HEK293 (cell line): Measurements from ENCODE around the gene PRR29.
A peak's percentile ranks its signal among the peaks of the same experiment; 100 is the strongest.

Experiments used
- CTCF ChIA-PET: fragments of 350-600 bp; formaldehyde crosslinking; extraction: SDS; loops from one replicate; lab custom pipeline; 2021; ENCODE audit warnings: antibody characterized with exemption; lab: Yijun Ruan, JAX
- POLR2A ChIA-PET: fragments of 300-600 bp; formaldehyde crosslinking; extraction: SDS; loops from one replicate; lab custom pipeline; 2020; ENCODE audit warnings: antibody characterized with exemption, inconsistent platforms; lab: Yijun Ruan, JAX
- H3K27ac ChIP-seq: fragments of 200-500 bp; sonication (Bioruptor generic); 2 replicates; pipeline ENCODE4 v1.5.1; 2014; ENCODE audit warnings: low read depth, low read length, control low read depth, inconsistent platforms; ENCODE audit errors: extremely low read depth
- H3K36me3 ChIP-seq, 2 experiments: fragments of 200-500 bp in 1 of 2; sonication (Bioruptor generic) in 1 of 2; 1 replicate in 1 of 2; 2 replicates in 1 of 2; pipeline ENCODE4 v1.5.1; 2014 to 2017; ENCODE audit warnings: inconsistent platforms in 2 of 2, low read length in 2 of 2; ENCODE audit not compliant: control insufficient read depth in 2 of 2, insufficient read depth in 1 of 2
- H3K4me1 ChIP-seq: fragments of 200-500 bp; sonication (Bioruptor generic); 2 replicates; pipeline ENCODE4 v1.5.1; 2014; ENCODE audit warnings: mild to moderate bottlenecking, low read length, inconsistent platforms; ENCODE audit not compliant: control insufficient read depth, insufficient read depth
- H3K4me3 ChIP-seq: 2 replicates; pipeline ENCODE4 v1.5.1; 2011; ENCODE audit warnings: low read depth, mild to moderate bottlenecking, control low read depth, low read length, moderate library complexity
- H3K9me3 ChIP-seq: fragments of 200-500 bp; sonication (Bioruptor generic); 2 replicates; pipeline ENCODE4 v1.5.1; 2014; ENCODE audit warnings: low read depth, low read length, inconsistent platforms; ENCODE audit not compliant: control insufficient read depth, insufficient read depth
- CTCF ChIP-seq: fragments of 450-650 bp; formaldehyde crosslinking; IDR thresholded peaks from 2 replicates; pipeline ENCODE4 v1.5.1; 2016; ENCODE audit warnings: missing biosample characterization, missing genetic modification characterization
- PRDM4 ChIP-seq: fragments of 450-650 bp; formaldehyde crosslinking; IDR thresholded peaks from 2 replicates; pipeline ENCODE4 v1.5.1; 2017; ENCODE audit warnings: missing biosample characterization, missing genetic modification characterization
- RBAK ChIP-seq: fragments of 450-650 bp; formaldehyde crosslinking; IDR thresholded peaks from 2 replicates; pipeline ENCODE4 v1.5.1; 2016; ENCODE audit warnings: missing biosample characterization, missing genetic modification characterization
- ZBTB8A ChIP-seq: fragments of 450-650 bp; formaldehyde crosslinking; IDR thresholded peaks from 2 replicates; pipeline ENCODE4 v1.5.1; 2016; ENCODE audit warnings: missing biosample characterization, missing genetic modification characterization
- ZNF354C ChIP-seq: fragments of 450-650 bp; formaldehyde crosslinking; IDR thresholded peaks from 2 replicates; pipeline ENCODE4 v1.5.1; 2016; ENCODE audit warnings: missing biosample characterization, missing genetic modification characterization, low read depth, borderline replicate concordance
- ZNF48 ChIP-seq: fragments of 450-650 bp; formaldehyde crosslinking; IDR thresholded peaks from 2 replicates; pipeline ENCODE4 v1.5.1; 2016; ENCODE audit warnings: missing biosample characterization, missing genetic modification characterization
- ZNF549 ChIP-seq: fragments of 450-650 bp; IDR thresholded peaks from 2 replicates; pipeline ENCODE4 v1.5.1; 2018; ENCODE audit warnings: missing biosample characterization, missing genetic modification characterization, mild to moderate bottlenecking, inconsistent platforms, moderate library complexity
- ZNF585B ChIP-seq: fragments of 450-650 bp; formaldehyde crosslinking; IDR thresholded peaks from 2 replicates; pipeline ENCODE4 v1.5.1; 2016; ENCODE audit warnings: missing biosample characterization, missing genetic modification characterization
- ZNF623 ChIP-seq: fragments of 450-650 bp; formaldehyde crosslinking; IDR thresholded peaks from 2 replicates; pipeline ENCODE4 v1.5.1; 2016; ENCODE audit warnings: missing biosample characterization, missing genetic modification characterization
- ZNF843 ChIP-seq: fragments of 450-650 bp; formaldehyde crosslinking; IDR thresholded peaks from 2 replicates; pipeline ENCODE4 v1.5.1; 2016; ENCODE audit warnings: missing biosample characterization, missing genetic modification characterization
- TF ChIP-seq, protein P1 (sequence below): sonication (generic); formaldehyde crosslinking; IDR thresholded peaks from 2 replicates; pipeline ENCODE4 v1.8.1; 2022; ENCODE audit warnings: mild to moderate bottlenecking, moderate library complexity, missing genetic modification reagents
- TF ChIP-seq, protein P2 (sequence below): fragments of 450-650 bp; formaldehyde crosslinking; IDR thresholded peaks from 2 replicates; pipeline ENCODE4 v1.5.1; 2016; ENCODE audit warnings: missing biosample characterization, missing genetic modification characterization

The PRR29 gene

DNA sequence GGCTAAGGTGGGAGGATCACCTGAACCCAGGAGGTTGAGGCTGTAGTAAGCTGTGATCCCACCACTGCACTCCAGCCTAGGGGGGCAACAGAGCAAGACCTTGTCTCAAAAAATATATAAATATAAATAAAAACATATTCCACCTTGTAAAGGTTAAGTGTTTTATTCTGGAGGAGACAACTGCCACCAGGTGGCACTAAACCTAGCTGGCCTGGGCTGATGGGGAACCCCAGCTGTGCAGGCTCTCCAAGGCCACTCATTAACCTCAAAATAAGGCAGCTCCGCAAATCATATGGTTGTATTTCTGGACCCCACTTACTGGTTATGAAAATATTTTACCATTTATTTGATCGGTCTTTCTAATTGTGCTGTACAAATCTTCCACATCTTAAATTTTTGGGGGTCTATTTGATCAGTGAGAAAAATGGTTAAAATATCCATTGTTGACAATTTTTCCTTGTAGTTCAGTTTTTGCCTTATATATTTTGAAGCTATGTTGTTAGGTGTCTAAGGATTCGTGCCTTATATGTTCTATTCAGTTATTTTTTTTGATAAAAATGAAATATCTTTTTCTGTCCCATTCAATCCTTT lies 30.8 kb downstream of the PRR29 start (continued):
- TF ChIP-seq, protein P1, sequence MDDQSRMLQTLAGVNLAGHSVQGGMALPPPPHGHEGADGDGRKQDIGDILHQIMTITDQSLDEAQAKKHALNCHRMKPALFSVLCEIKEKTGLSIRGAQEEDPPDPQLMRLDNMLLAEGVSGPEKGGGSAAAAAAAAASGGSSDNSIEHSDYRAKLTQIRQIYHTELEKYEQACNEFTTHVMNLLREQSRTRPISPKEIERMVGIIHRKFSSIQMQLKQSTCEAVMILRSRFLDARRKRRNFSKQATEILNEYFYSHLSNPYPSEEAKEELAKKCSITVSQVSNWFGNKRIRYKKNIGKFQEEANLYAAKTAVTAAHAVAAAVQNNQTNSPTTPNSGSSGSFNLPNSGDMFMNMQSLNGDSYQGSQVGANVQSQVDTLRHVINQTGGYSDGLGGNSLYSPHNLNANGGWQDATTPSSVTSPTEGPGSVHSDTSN (CRISPR knock-in tag): no peak
- no peak for TF ChIP-seq ZNF623 (tag by site-specific recombination)
- TF ChIP-seq, all 188 proteins: peak for 4

DNA sequence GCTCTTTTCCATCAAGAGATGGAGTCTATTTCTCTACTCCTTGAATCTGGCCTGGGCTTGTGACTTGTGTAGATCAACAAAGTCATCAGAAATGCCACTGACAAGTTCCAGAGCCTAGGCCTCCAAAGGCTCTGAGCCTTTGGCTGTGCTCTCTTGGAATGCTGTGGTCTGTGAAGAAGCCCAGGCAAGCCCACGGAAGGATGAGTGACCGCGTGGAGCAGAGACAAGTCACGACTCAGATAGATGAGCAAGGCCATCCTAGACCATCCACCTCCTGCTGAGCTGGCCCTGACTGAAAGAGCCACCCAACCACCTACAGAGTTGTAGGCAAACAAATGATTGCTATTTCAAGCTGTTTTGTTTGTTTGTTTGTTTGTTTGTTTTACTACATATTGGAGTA lies 33.9 kb downstream of the PRR29 start:
- POLR2A ChIA-PET: no interaction called here
- Histone ChIP-seq H3K9me3 (no peaks in the 10 kb centered on the region), H3K4me1 (no peaks in the 10 kb centered on the region), H3K4me3 (no peak overlapping the region), H3K36me3 (no peaks in the 10 kb centered on the region), H3K27ac (no peak overlapping the region)
- CTCF ChIA-PET: interaction anchor here (0.9 to 8.8 kb wide), 3 partner anchors 10 to 101 kb away, joined by 3 to 295 read pairs (median 3); partner anchors contain the start of gene ERN1
- TF ChIP-seq ZNF549 (tag by site-specific recombination): no peak
- TF ChIP-seq RBAK: no peak
- no peak for TF ChIP-seq ZNF585B (tag by site-specific recombination)
- TF ChIP-seq, protein P2, sequence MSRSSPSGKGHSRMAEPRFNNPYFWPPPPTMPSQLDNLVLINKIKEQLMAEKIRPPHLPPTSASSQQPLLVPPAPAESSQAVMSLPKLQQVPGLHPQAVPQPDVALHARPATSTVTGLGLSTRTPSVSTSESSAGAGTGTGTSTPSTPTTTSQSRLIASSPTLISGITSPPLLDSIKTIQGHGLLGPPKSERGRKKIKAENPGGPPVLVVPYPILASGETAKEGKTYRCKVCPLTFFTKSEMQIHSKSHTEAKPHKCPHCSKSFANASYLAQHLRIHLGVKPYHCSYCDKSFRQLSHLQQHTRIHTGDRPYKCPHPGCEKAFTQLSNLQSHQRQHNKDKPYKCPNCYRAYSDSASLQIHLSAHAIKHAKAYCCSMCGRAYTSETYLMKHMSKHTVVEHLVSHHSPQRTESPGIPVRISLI (tag by site-specific recombination): no peak
- no peak for TF ChIP-seq ZNF843 (tag by site-specific recombination)
- TF ChIP-seq, protein P1 (CRISPR knock-in tag): no peak
- no peak for TF ChIP-seq ZBTB8A (tag by site-specific recombination)
- TF ChIP-seq ZNF354C (tag by site-specific recombination): no peak

- ChIA-PET POLR2A (no interaction called here), CTCF (interaction anchor here (0.6 to 1.7 kb wide), 7 partner anchors 8 to 269 kb away, joined by 3 to 4 read pairs (median 3); partner anchors contain the start of gene GH1)
- no peaks in the 10 kb centered on the region for H3K4me1 ChIP-seq
Measured at GRCh38 chr17:64036198-64036922, 38.2 kb downstream of the PRR29 start.

More at GRCh38 chr17:64036198-64036922, 38.2 kb downstream of the PRR29 start:
- TF ChIP-seq PRDM4 (tag by site-specific recombination) (peak; percentile 91), ZNF48 (tag by site-specific recombination) (no peak), CTCF (tag by site-specific recombination) (0 out of 2 replicates have a peak, but pooled peaks have one; percentile 22)
- H3K36me3 ChIP-seq: peaks cover 0 to 10% of the 10 kb centered on the region in 2 experiments; a peak in 1 of 3 replicates
- no peaks in the 10 kb centered on the region for H3K9me3 ChIP-seq
- no peak overlapping the region for H3K4me3 ChIP-seq
- H3K27ac ChIP-seq: no peak overlapping the region
